ENCODE data around the gene NPAS2. TPM values are rescaled to one million over a fixed set of nuclear protein-coding genes. Genes with fewer than 3 reads are reported as not detected.

Gene NPAS2
- total and polyA plus RNA-seq, 12 donors = 4.7 to 51.3 (median 17.6) TPM

DNA sequence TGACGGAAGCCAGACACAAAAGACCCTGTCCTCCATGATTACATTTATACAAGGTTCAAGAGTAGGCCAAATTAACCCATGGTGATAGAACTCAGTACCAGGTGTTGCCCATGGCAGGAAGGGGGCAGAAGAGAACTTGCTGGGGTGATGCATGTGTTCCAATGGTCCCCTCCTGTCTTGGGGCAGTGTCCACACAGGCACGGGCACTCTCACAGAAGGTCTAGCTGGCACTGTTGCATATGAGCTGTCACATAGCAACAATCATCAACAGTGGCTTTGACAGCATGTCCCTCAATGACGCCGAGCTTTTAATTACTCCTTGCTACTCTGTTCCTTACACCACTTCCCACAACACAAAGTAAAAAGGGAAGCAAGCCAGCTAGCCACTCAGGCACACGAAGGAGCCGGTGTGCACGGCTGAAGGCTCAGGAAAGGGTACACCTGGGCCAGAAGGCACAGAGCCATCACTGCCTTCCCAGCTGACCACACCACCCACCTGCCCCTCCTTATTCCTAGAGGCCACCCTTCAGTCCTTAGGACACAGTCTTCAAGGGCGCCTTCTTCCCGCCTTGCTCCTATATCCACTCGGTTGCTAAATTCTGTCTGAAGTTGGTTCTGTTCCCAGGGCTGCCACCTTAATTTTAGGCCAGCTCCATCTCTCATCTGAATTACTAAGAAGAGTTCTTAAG, 211.1 kb downstream of the NPAS2 start:
- DNase-seq = no peak
- Histone ChIP-seq H3K9me3 (replicated peaks in 1 of 3) (no peaks in the 10 kb centered on the region), H3K27ac (no peak overlapping the region), H3K36me3 (replicated peaks in 1 of 2) (peaks cover 0 to 14% of the 10 kb centered on the region in 2 donors), H3K4me3 (no peak overlapping the region), H3K27me3 (no peaks in the 10 kb centered on the region), H3K4me1 (replicated peaks in 1 of 2) (no peaks in the 10 kb centered on the region)
- 82 to 89% (median 86%) methylated on average over 10 of the region's 10 CpGs for WGBS, 4 donors
- intact Hi-C loops (cut with DNase I) = no loop called here
- TF ChIP-seq, protein P1, sequence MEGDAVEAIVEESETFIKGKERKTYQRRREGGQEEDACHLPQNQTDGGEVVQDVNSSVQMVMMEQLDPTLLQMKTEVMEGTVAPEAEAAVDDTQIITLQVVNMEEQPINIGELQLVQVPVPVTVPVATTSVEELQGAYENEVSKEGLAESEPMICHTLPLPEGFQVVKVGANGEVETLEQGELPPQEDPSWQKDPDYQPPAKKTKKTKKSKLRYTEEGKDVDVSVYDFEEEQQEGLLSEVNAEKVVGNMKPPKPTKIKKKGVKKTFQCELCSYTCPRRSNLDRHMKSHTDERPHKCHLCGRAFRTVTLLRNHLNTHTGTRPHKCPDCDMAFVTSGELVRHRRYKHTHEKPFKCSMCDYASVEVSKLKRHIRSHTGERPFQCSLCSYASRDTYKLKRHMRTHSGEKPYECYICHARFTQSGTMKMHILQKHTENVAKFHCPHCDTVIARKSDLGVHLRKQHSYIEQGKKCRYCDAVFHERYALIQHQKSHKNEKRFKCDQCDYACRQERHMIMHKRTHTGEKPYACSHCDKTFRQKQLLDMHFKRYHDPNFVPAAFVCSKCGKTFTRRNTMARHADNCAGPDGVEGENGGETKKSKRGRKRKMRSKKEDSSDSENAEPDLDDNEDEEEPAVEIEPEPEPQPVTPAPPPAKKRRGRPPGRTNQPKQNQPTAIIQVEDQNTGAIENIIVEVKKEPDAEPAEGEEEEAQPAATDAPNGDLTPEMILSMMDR (IDR thresholded peaks at IDR 0.05) = no peak
- no peak for TF ChIP-seq POLR2A (IDR thresholded peaks at IDR 0.05)

- peaks cover 0 to 19% of the 10 kb centered on the region in 2 donors for H3K36me3 ChIP-seq (replicated peaks in 1 of 2)
Measured at GRCh38 chr2:101032084-101032776, 212.3 kb downstream of the NPAS2 start.

GRCh38 chr2:101036562-101036961, 216.6 kb downstream of the NPAS2 start:
- TF ChIP-seq, protein P1 (IDR thresholded peaks at IDR 0.05) = peak; percentile 54 to 74 (median 64)
- TF ChIP-seq POLR2A (IDR thresholded peaks at IDR 0.05) = no peak
- 45 to 60% (median 56%) methylated on average over 2 of the region's 2 CpGs for WGBS, 4 donors
- intact Hi-C loops (cut with DNase I) = loop anchor here in 1 of 2 donors (5.0 kb wide), 1 partner anchor 116 kb away; the partner anchor contains the start of gene TBC1D8
- Histone ChIP-seq H3K4me1 (replicated peaks in 1 of 2) (no peaks in the 10 kb centered on the region), H3K4me3 (no peak overlapping the region), H3K9me3 (replicated peaks in 1 of 3) (no peaks in the 10 kb centered on the region), H3K27me3 (no peaks in the 10 kb centered on the region), H3K27ac (no peak overlapping the region), H3K36me3 (replicated peaks in 1 of 2) (peaks cover 0 to 31% of the 10 kb centered on the region in 2 donors)
- no peak for DNase-seq

More at GRCh38 chr2:101032084-101032776, 212.3 kb downstream of the NPAS2 start:
- Histone ChIP-seq H3K4me3 (no peak overlapping the region), H3K9me3 (replicated peaks in 1 of 3) (no peaks in the 10 kb centered on the region), H3K27me3 (no peaks in the 10 kb centered on the region), H3K27ac (no peak overlapping the region), H3K4me1 (replicated peaks in 1 of 2) (no peaks in the 10 kb centered on the region)
- DNase-seq = peak in 1 of 7 donors; percentile 2
- intact Hi-C loops (cut with DNase I) = no loop called here
- WGBS, 4 donors = 90 to 94% (median 91%) methylated on average over 11 to 15 of the region's 15 CpGs
- no peak for TF ChIP-seq POLR2A (IDR thresholded peaks at IDR 0.05)
- TF ChIP-seq, protein P1 (IDR thresholded peaks at IDR 0.05) = no peak

- Histone ChIP-seq H3K27me3 (no peaks in the 10 kb centered on the region), H3K27ac (no peak overlapping the region), H3K36me3 (replicated peaks in 1 of 2) (peaks cover 0 to 28% of the 10 kb centered on the region in 2 donors), H3K9me3 (replicated peaks in 1 of 3) (no peaks in the 10 kb centered on the region), H3K4me1 (replicated peaks in 1 of 2) (no peaks in the 10 kb centered on the region), H3K4me3 (no peak overlapping the region)
- 90 to 95% (median 91%) methylated on average over 15 to 19 of the region's 19 CpGs for WGBS, 4 donors
- TF ChIP-seq, protein P1 (IDR thresholded peaks at IDR 0.05) = no peak
- TF ChIP-seq POLR2A (IDR thresholded peaks at IDR 0.05) = no peak
- intact Hi-C loops (cut with DNase I) = loop anchor here in 1 of 2 donors (5.0 kb wide), 1 partner anchor 115 kb away; the partner anchor contains the start of gene TBC1D8
- DNase-seq = peak in 1 of 7 donors; percentile 24
Measured at GRCh38 chr2:101037161-101037755, 217.3 kb downstream of the NPAS2 start.

Data from adrenal gland (tissue), 12 donors.